K562 (cell line): ENCODE results near the gene EDN2. TPM values are rescaled to one million over a fixed set of nuclear protein-coding genes. Genes with fewer than 3 reads are reported as not detected.
A peak's percentile ranks its signal among the peaks of the same experiment; 100 is the strongest.

Experiments
- BHLHE40 ChIP-seq: IDR thresholded peaks from 2 replicates; pipeline ENCODE4 v1.6.1; 2011; ENCODE audit warnings: low read length, improper control_type of control experiment
- BRD4 ChIP-seq: fragments of 200-600 bp; sonication (generic); IDR thresholded peaks from 2 replicates; pipeline ENCODE4 v1.6.1; 2017; ENCODE audit warnings: inconsistent platforms
- CSDE1 ChIP-seq, 2 experiments: fragments of 450-650 bp; IDR thresholded peaks; 2 replicates each; pipeline ENCODE4 v1.6.1; 2016; ENCODE audit warnings: mild to moderate bottlenecking in 1 of 2
- DLX4 ChIP-seq: fragments of 250-450 bp; sonication (Bioruptor Pico); IDR thresholded peaks from 2 replicates; pipeline ENCODE4 v1.6.1; 2021; ENCODE audit warnings: mild to moderate bottlenecking
- GATAD2A ChIP-seq: fragments of 450-650 bp; IDR thresholded peaks from 2 replicates; pipeline ENCODE4 v1.6.1; 2017
- GATAD2B ChIP-seq: fragments of 450-650 bp; IDR thresholded peaks from 2 replicates; pipeline ENCODE4 v1.6.1; 2017; ENCODE audit warnings: mild to moderate bottlenecking, borderline replicate concordance
- HES1 ChIP-seq: fragments of 450-650 bp; IDR thresholded peaks from 2 replicates; pipeline ENCODE4 v1.6.1; 2016; ENCODE audit warnings: low read depth, mild to moderate bottlenecking, moderate library complexity
- HMGN3 ChIP-seq: IDR thresholded peaks from 2 replicates; pipeline ENCODE4 v1.6.1; 2011; ENCODE audit warnings: borderline replicate concordance, low read depth, mild to moderate bottlenecking, mixed read lengths, low read length; ENCODE audit not compliant: insufficient read length; ENCODE audit errors: extremely low read depth
- KLF6 ChIP-seq: fragments of 250-450 bp; sonication (Bioruptor Pico); IDR thresholded peaks from 2 replicates; pipeline ENCODE4 v1.4.0; 2020; ENCODE audit warnings: mild to moderate bottlenecking, moderate library complexity, borderline replicate concordance
- MEF2A ChIP-seq: IDR thresholded peaks from 2 replicates; pipeline ENCODE4 v1.6.1; 2011; ENCODE audit warnings: low read depth, mild to moderate bottlenecking, low read length, moderate library complexity; ENCODE audit not compliant: control insufficient read depth
- MTA2 ChIP-seq: fragments of 450-650 bp; IDR thresholded peaks from 2 replicates; pipeline ENCODE4 v1.6.1; 2016; ENCODE audit warnings: low read depth
- NFATC3 ChIP-seq: fragments of 450-650 bp; IDR thresholded peaks from 2 replicates; pipeline ENCODE4 v1.6.1; 2017; ENCODE audit warnings: mild to moderate bottlenecking
- RNF219 ChIP-seq: fragments of 250-450 bp; sonication (Bioruptor Pico); IDR thresholded peaks from 2 replicates; pipeline ENCODE4 v1.5.0; 2022; ENCODE audit warnings: mild to moderate bottlenecking
- SMARCE1 ChIP-seq: fragments of 450-650 bp; IDR thresholded peaks from 2 replicates; pipeline ENCODE4 v1.7.1; 2016; ENCODE audit warnings: mild to moderate bottlenecking
- SNRNP70 ChIP-seq: fragments of 200-400 bp; formaldehyde crosslinking; optimal IDR thresholded peaks from 2 replicates; pipeline ENCODE3; 2017; ENCODE audit warnings: low read depth, low read length
- TOE1 ChIP-seq, 2 experiments: fragments of 450-650 bp in 1 of 2; sonication (generic) in 1 of 2; formaldehyde crosslinking in 1 of 2; IDR thresholded peaks; 2 replicates each; pipeline versions ENCODE4 v1.7.1 to v1.8.0; 2016 to 2022; ENCODE audit warnings: borderline replicate concordance in 2 of 2, mild to moderate bottlenecking in 2 of 2, antibody characterized with exemption in 1 of 2, inconsistent platforms in 1 of 2, low read depth in 1 of 2, missing genetic modification reagents in 1 of 2, moderate library complexity in 1 of 2
- TRIM24 ChIP-seq, 2 experiments: fragments of 450-650 bp; IDR thresholded peaks; 2 replicates each; pipeline ENCODE4 v1.6.1; 2016
- ZMIZ1 ChIP-seq, 2 experiments: fragments of 150-350 bp in 1 of 2; IDR thresholded peaks; 2 replicates each; pipeline ENCODE4 v1.6.1; 2012 to 2016; ENCODE audit warnings: low read depth in 2 of 2, low read length in 2 of 2, mild to moderate bottlenecking in 1 of 2, moderate library complexity in 1 of 2
- ZNF384 ChIP-seq: IDR thresholded peaks from 2 replicates; pipeline ENCODE4 v1.6.1; 2012; ENCODE audit warnings: low read depth, low read length, improper control_type of control experiment
- ZNF395 ChIP-seq: fragments of 200-800 bp; sonication (Bioruptor generic); IDR thresholded peaks from 2 replicates; pipeline ENCODE4 v1.6.1; 2017; ENCODE audit warnings: missing genetic modification characterization, missing compliant biosample characterization
- ZNF766 ChIP-seq: fragments of 200-800 bp; sonication (Bioruptor generic); conservative IDR thresholded peaks from 2 replicates; pipeline ENCODE4 v1.6.1; 2016; ENCODE audit warnings: missing genetic modification characterization, missing compliant biosample characterization
- ZNF780A ChIP-seq: fragments of 250-450 bp; sonication (Bioruptor Pico); IDR thresholded peaks from 2 replicates; pipeline ENCODE4 v1.5.0; 2021; ENCODE audit warnings: mild to moderate bottlenecking
- polyA plus RNA-seq, 8 experiments: library from polyadenylated mRNA; depleted of rRNA in 4 of 8; stranded (reverse) in 5 of 8; unstranded in 3 of 8; fragments of >200 nt; fragmentation: Nextera tagmentation in 2 of 8; fragmentation: Illumina TruSeq in 1 of 8; extraction: Ambion mirVana in 2 of 8; extraction: Trizol in 1 of 8; gene quantifications; 2 replicates each; pipeline versions ENCODE4 v1.2.1 to v1.2.3, GENCODE V29; 2011 to 2014; ENCODE audit warnings: inconsistent platforms in 1 of 8, missing spikeins in 1 of 8
- total RNA-seq, 7 experiments: library from RNA; depleted of rRNA in 6 of 7; stranded (reverse); fragments of >200 nt in 6 of 7; fragmentation: Illumina TruSeq in 2 of 7; extraction: Trizol in 2 of 7; gene quantifications; 2 replicates each; pipeline versions ENCODE4 v1.2.1 to v1.2.3, GENCODE V29; 2011 to 2021; ENCODE audit warnings: low replicate concordance in 1 of 7

The EDN2 gene
- total and polyA plus RNA-seq, 9 of the 15 experiments (the other 6 are each of a cell fraction or from before 2014, with no cell fraction given) = not detected

- TF ChIP-seq ZMIZ1 (IDR thresholded peaks at IDR 0.05; ENCODE audit: low read depth in 2 of 2, low read length in 2 of 2) = no peak
- no peak for TF ChIP-seq MTA2
- TF ChIP-seq GATAD2B = no peak
- no peak for TF ChIP-seq ZNF766 (CRISPR knock-in tag)
- peak; percentile 89 for TF ChIP-seq BHLHE40
- TF ChIP-seq BRD4 = no peak
- no peak for TF ChIP-seq RNF219
- TF ChIP-seq SMARCE1 = peak; percentile 54; the same call in 1 of the 2 replicates
- no peak for TF ChIP-seq KLF6 (CRISPR knock-in tag)
- no peak for TF ChIP-seq ZNF384
- no peak for TF ChIP-seq GATAD2A
- no peak for TF ChIP-seq CSDE1 (IDR thresholded peaks at IDR 0.05)
- TF ChIP-seq NFATC3 = no peak
- no peak for TF ChIP-seq ZNF395 (CRISPR knock-in tag)
- TF ChIP-seq TRIM24 (IDR thresholded peaks at IDR 0.05) = 0 out of 4 replicates have a peak, but pooled peaks of 1 of the 2 experiments have one; percentile 10
- TF ChIP-seq TOE1 (IDR thresholded peaks at IDR 0.05; ENCODE audit: borderline replicate concordance) = peak; percentile 29; the same call in 1 of the 2 replicates
- no peak for TF ChIP-seq TOE1 (CRISPR knock-in tag; IDR thresholded peaks at IDR 0.05; ENCODE audit: borderline replicate concordance, low read depth)
- TF ChIP-seq SNRNP70 = no peak
- TF ChIP-seq DLX4 (CRISPR knock-in tag) = no peak
- no peak for TF ChIP-seq MEF2A
- TF ChIP-seq HES1 = no peak
- TF ChIP-seq ZNF780A = no peak
- no peak for TF ChIP-seq HMGN3
Observed at GRCh38 chr1:41485605-41486004, 1.1 kb upstream of the EDN2 start (continued).
